ENCODE measurements around the gene TMEM169. TPM values are rescaled to one million over a fixed set of nuclear protein-coding genes. Genes with fewer than 3 reads are reported as not detected.

The TMEM169 gene
- total and polyA plus RNA-seq, 2 of the 13 experiments (the other 11 are each of a cell fraction or from before 2014, with no cell fraction given), result 1.5 to 4.5 TPM

DNA sequence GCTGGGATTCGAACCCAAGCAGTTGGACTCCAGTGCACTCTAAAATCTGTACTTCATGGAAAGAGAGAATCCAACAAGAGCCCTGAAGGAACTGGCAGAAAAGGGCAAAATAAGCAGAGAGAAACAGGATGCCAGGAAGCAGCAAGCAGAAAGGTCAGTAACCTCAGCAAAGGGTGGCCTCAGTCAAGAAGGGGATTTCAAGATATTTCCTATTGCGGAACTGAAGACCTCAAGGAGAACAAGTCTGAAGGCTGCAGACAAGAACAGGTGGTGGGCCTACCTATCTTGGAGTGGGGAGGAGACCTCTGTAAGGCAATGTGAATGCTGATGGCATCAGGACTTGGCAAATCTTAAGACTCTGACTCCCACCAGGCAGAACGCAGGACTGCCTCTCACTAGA lies 48.3 kb upstream of the TMEM169 start:
- Histone ChIP-seq H3K9ac (ENCODE audit: insufficient read depth, low read depth, low read length) (no peak overlapping the region), H3K79me2 (ENCODE audit: insufficient read depth, low read length) (no peaks in the 10 kb centered on the region), H2AFZ (ENCODE audit: low read length) (no peak overlapping the region), H3K4me3 (replicated peaks in 1 of 3; ENCODE audit: insufficient read depth in 1 of 3, low read depth in 2 of 3, low read length in 3 of 3) (no peak overlapping the region), H3K27ac (ENCODE audit: extremely low read length, insufficient read depth, low read length) (no peak overlapping the region), H4K20me1 (ENCODE audit: insufficient read depth, low read length) (peaks cover 5% of the 10 kb centered on the region), H3K4me1 (ENCODE audit: insufficient read depth, low read length) (no peaks in the 10 kb centered on the region), H3K36me3 (replicated peaks in 1 of 2; ENCODE audit: control insufficient read depth in 1 of 2, insufficient read depth in 2 of 2, low read length in 2 of 2) (peaks cover 23 to 64% of the 10 kb centered on the region in 2 experiments), H3K4me2 (ENCODE audit: low read depth, low read length) (no peak overlapping the region), H3K27me3 (ENCODE audit: control insufficient read depth in 1 of 2, insufficient read depth in 2 of 2, low read length in 2 of 2) (no peaks in the 10 kb centered on the region), H3K9me3 (ENCODE audit: low read length) (no peaks in the 10 kb centered on the region)
- ChIA-PET POLR2A (interaction anchor here (0.8 to 1.5 kb wide), 2 partner anchors 74 to 81 kb away, joined by 3 to 4 read pairs; no protein-coding TSS in a partner anchor), CTCF (ENCODE audit: low intra/inter-chr PET ratio, low total read pairs) (interaction anchor here (1.2 to 1.7 kb wide), 3 partner anchors 72 to 250 kb away, joined by 3 to 7 read pairs (median 5); no protein-coding TSS in a partner anchor)
- no peak for FAIRE-seq
- WGBS (ENCODE audit: low lambda C conversion rate), result 98% methylated on average over 3 of the region's 3 CpGs
- ATAC-seq, result no peak
- in situ Hi-C loops (cut with HindIII; ENCODE audit: extremely low pct_ligation_motif_present, low pct_unique_long_range_greater_than_20kb), result no loop called here
- BruUV-seq (replicated peaks), result no TSS peak
- no peak for DNase-seq (ENCODE audit: low spot score)
- intact Hi-C loops (cut with micrococcal nuclease; ENCODE audit: unreplicated experiment), result no loop called here
- TF ChIP-seq, protein P1, sequence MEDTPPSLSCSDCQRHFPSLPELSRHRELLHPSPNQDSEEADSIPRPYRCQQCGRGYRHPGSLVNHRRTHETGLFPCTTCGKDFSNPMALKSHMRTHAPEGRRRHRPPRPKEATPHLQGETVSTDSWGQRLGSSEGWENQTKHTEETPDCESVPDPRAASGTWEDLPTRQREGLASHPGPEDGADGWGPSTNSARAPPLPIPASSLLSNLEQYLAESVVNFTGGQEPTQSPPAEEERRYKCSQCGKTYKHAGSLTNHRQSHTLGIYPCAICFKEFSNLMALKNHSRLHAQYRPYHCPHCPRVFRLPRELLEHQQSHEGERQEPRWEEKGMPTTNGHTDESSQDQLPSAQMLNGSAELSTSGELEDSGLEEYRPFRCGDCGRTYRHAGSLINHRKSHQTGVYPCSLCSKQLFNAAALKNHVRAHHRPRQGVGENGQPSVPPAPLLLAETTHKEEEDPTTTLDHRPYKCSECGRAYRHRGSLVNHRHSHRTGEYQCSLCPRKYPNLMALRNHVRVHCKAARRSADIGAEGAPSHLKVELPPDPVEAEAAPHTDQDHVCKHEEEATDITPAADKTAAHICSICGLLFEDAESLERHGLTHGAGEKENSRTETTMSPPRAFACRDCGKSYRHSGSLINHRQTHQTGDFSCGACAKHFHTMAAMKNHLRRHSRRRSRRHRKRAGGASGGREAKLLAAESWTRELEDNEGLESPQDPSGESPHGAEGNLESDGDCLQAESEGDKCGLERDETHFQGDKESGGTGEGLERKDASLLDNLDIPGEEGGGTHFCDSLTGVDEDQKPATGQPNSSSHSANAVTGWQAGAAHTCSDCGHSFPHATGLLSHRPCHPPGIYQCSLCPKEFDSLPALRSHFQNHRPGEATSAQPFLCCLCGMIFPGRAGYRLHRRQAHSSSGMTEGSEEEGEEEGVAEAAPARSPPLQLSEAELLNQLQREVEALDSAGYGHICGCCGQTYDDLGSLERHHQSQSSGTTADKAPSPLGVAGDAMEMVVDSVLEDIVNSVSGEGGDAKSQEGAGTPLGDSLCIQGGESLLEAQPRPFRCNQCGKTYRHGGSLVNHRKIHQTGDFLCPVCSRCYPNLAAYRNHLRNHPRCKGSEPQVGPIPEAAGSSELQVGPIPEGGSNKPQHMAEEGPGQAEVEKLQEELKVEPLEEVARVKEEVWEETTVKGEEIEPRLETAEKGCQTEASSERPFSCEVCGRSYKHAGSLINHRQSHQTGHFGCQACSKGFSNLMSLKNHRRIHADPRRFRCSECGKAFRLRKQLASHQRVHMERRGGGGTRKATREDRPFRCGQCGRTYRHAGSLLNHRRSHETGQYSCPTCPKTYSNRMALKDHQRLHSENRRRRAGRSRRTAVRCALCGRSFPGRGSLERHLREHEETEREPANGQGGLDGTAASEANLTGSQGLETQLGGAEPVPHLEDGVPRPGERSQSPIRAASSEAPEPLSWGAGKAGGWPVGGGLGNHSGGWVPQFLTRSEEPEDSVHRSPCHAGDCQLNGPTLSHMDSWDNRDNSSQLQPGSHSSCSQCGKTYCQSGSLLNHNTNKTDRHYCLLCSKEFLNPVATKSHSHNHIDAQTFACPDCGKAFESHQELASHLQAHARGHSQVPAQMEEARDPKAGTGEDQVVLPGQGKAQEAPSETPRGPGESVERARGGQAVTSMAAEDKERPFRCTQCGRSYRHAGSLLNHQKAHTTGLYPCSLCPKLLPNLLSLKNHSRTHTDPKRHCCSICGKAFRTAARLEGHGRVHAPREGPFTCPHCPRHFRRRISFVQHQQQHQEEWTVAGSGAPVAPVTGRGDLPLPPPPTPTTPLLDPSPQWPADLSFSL (CRISPR knock-in tag; IDR thresholded peaks at IDR 0.05), result no peak
- TF ChIP-seq, protein P2, sequence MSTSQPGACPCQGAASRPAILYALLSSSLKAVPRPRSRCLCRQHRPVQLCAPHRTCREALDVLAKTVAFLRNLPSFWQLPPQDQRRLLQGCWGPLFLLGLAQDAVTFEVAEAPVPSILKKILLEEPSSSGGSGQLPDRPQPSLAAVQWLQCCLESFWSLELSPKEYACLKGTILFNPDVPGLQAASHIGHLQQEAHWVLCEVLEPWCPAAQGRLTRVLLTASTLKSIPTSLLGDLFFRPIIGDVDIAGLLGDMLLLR (CRISPR knock-in tag; IDR thresholded peaks at IDR 0.05), result no peak
- TF ChIP-seq PHB2 (IDR thresholded peaks at IDR 0.05; ENCODE audit: partially characterized antibody), result no peak
- TF ChIP-seq, protein P3, sequence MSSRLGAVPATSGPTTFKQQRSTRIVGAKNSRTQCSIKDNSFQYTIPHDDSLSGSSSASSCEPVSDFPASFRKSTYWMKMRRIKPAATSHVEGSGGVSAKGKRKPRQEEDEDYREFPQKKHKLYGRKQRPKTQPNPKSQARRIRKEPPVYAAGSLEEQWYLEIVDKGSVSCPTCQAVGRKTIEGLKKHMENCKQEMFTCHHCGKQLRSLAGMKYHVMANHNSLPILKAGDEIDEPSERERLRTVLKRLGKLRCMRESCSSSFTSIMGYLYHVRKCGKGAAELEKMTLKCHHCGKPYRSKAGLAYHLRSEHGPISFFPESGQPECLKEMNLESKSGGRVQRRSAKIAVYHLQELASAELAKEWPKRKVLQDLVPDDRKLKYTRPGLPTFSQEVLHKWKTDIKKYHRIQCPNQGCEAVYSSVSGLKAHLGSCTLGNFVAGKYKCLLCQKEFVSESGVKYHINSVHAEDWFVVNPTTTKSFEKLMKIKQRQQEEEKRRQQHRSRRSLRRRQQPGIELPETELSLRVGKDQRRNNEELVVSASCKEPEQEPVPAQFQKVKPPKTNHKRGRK (CRISPR knock-in tag; IDR thresholded peaks at IDR 0.05), result no peak
- TF ChIP-seq ZNF577 (CRISPR knock-in tag; IDR thresholded peaks at IDR 0.05; ENCODE audit: borderline replicate concordance, low read depth), result no peak
- no peak for TF ChIP-seq ATF1 (CRISPR knock-in tag; IDR thresholded peaks at IDR 0.05)
- TF ChIP-seq, protein P4, sequence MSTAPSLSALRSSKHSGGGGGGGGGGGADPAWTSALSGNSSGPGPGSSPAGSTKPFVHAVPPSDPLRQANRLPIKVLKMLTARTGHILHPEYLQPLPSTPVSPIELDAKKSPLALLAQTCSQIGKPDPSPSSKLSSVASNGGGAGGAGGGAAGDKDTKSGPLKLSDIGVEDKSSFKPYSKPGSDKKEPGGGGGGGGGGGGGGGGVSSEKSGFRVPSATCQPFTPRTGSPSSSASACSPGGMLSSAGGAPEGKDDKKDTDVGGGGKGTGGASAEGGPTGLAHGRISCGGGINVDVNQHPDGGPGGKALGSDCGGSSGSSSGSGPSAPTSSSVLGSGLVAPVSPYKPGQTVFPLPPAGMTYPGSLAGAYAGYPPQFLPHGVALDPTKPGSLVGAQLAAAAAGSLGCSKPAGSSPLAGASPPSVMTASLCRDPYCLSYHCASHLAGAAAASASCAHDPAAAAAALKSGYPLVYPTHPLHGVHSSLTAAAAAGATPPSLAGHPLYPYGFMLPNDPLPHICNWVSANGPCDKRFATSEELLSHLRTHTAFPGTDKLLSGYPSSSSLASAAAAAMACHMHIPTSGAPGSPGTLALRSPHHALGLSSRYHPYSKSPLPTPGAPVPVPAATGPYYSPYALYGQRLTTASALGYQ (CRISPR knock-in tag; IDR thresholded peaks at IDR 0.05), result no peak
- no peak for TF ChIP-seq ZNF44 (CRISPR knock-in tag; IDR thresholded peaks at IDR 0.05)
- no peak for TF ChIP-seq ZNF749 (CRISPR knock-in tag; IDR thresholded peaks at IDR 0.05; ENCODE audit: borderline replicate concordance)
- no peak for TF ChIP-seq ZNF446 (CRISPR knock-in tag; IDR thresholded peaks at IDR 0.05)
- no peak; the same call in 1 of the 2 replicates for TF ChIP-seq ZNF501 (CRISPR knock-in tag; IDR thresholded peaks at IDR 0.05)
- TF ChIP-seq, protein P5, sequence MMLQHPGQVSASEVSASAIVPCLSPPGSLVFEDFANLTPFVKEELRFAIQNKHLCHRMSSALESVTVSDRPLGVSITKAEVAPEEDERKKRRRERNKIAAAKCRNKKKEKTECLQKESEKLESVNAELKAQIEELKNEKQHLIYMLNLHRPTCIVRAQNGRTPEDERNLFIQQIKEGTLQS (CRISPR knock-in tag; IDR thresholded peaks at IDR 0.05), result no peak
